Thoracic aorta (tissue), 2 donors: ENCODE measurements around the gene FGA. TPM values are rescaled to one million over a fixed set of nuclear protein-coding genes. Genes with fewer than 3 reads are reported as not detected.

Experiments
- ATAC-seq: fragments of 150-250 bp; one replicate; pipeline ENCODE4 v1.8.0; 2017; ENCODE audit warnings: low read depth; ENCODE audit not compliant: insufficient number of reproducible peaks, low FRiP score
- DNase-seq: peaks from one replicate; pipeline ENCODE4 v3.0.0-alpha.2; 2020; ENCODE audit warnings: low spot score
- H3K27ac ChIP-seq, 2 donors: fragments of 200-600 bp; sonication (generic); 1 replicate in 1 of 2; 2 replicates in 1 of 2; pipeline ENCODE4 v1.5.1; 2016; ENCODE audit warnings: mild to moderate bottlenecking in 2 of 2, moderate library complexity in 2 of 2
- H3K27me3 ChIP-seq: fragments of 200-600 bp; sonication (generic); replicated peaks from 2 replicates; pipeline ENCODE4 v1.6.0; 2016; ENCODE audit warnings: mild to moderate bottlenecking; ENCODE audit not compliant: insufficient read depth
- H3K36me3 ChIP-seq: fragments of 200-600 bp; sonication (generic); one replicate; pipeline ENCODE4 v1.5.1; 2016
- H3K4me1 ChIP-seq, 2 donors: fragments of 200-600 bp; sonication (generic); 1 replicate in 1 of 2; 2 replicates in 1 of 2; pipeline versions ENCODE4 v1.5.1 to v1.6.0; 2016; ENCODE audit warnings: low read depth in 2 of 2, mild to moderate bottlenecking in 1 of 2; ENCODE audit not compliant: control insufficient read depth in 1 of 2
- H3K4me3 ChIP-seq: fragments of 200-600 bp; sonication (generic); 2 replicates; pipeline ENCODE4 v1.5.1; 2016; ENCODE audit warnings: mild to moderate bottlenecking
- H3K9me3 ChIP-seq: fragments of 200-600 bp; sonication (generic); 2 replicates; pipeline ENCODE4 v1.5.1; 2016
- CTCF ChIP-seq: fragments of 200-600 bp; sonication (generic); IDR thresholded peaks from one replicate; pipeline ENCODE4 v1.5.1; 2019; ENCODE audit warnings: antibody characterized with exemption
- total RNA-seq, 2 donors: library from RNA; depleted of rRNA; stranded (reverse); fragments of >200 nt; gene quantifications; one replicate each; pipeline versions ENCODE4 v1.1.0 to v1.2.3, GENCODE V29; 2016

The FGA gene
- total RNA-seq, 2 donors from 2014 or later = not detected

- Histone ChIP-seq H3K27me3 (no peaks in the 10 kb centered on the region), H3K36me3 (no peaks in the 10 kb centered on the region), H3K4me3 (no peak overlapping the region), H3K4me1 (no peaks in the 10 kb centered on the region), H3K9me3 (no peaks in the 10 kb centered on the region), H3K27ac (no peak overlapping the region)
- no peak for TF ChIP-seq CTCF
- ATAC-seq (no peak), DNase-seq (no peak)
Measured at GRCh38 chr4:154560824-154561231, 29.7 kb downstream of the FGA start.

GRCh38 chr4:154560419-154560801 lies 30.1 kb downstream of the FGA start:
- Histone ChIP-seq H3K27me3 (no peaks in the 10 kb centered on the region), H3K4me3 (no peak overlapping the region), H3K36me3 (no peaks in the 10 kb centered on the region), H3K27ac (no peak overlapping the region), H3K4me1 (no peaks in the 10 kb centered on the region), H3K9me3 (no peaks in the 10 kb centered on the region)
- no peak for ATAC-seq
- no peak for DNase-seq
- no peak for TF ChIP-seq CTCF

GRCh38 chr4:154559494-154560418 lies 30.8 kb downstream of the FGA start:
- no peaks in the 10 kb centered on the region for H3K27me3 ChIP-seq
- H3K9me3 ChIP-seq = no peaks in the 10 kb centered on the region
- H3K4me1 ChIP-seq = no peaks in the 10 kb centered on the region
- TF ChIP-seq CTCF = no peak
- ATAC-seq = no peak
- H3K27ac ChIP-seq = no peak overlapping the region
- no peaks in the 10 kb centered on the region for H3K36me3 ChIP-seq
- DNase-seq = no peak
- no peak overlapping the region for H3K4me3 ChIP-seq

- Histone ChIP-seq H3K4me1 (no peaks in the 10 kb centered on the region), H3K27me3 (no peaks in the 10 kb centered on the region), H3K36me3 (no peaks in the 10 kb centered on the region), H3K9me3 (no peaks in the 10 kb centered on the region), H3K27ac (no peak overlapping the region), H3K4me3 (no peak overlapping the region)
- ATAC-seq (no peak), DNase-seq (no peak)
- TF ChIP-seq CTCF = no peak
Measured at GRCh38 chr4:154559141-154559493, 31.4 kb downstream of the FGA start.

GRCh38 chr4:154551872-154552686 lies 38.5 kb downstream of the FGA start:
- no peak overlapping the region for H3K27ac ChIP-seq
- no peaks in the 10 kb centered on the region for H3K27me3 ChIP-seq
- peaks cover 16 to 22% of the 10 kb centered on the region in 2 donors for H3K4me1 ChIP-seq
- no peak overlapping the region for H3K4me3 ChIP-seq
- H3K9me3 ChIP-seq = no peaks in the 10 kb centered on the region
- TF ChIP-seq CTCF = peak; percentile 70
- H3K36me3 ChIP-seq = no peaks in the 10 kb centered on the region
- ATAC-seq (no peak), DNase-seq (peak; percentile 6)
